HG03025 (cell line): ENCODE results near the gene TGFB2.

Experiments
- ATAC-seq: cut with Tn5 transposase; IDR thresholded peaks from one replicate; pipeline ENCODE4 v1.9.1; 2021; ENCODE audit warnings: mild to moderate bottlenecking, moderate library complexity; ENCODE audit not compliant: unreplicated experiment, low FRiP score

TGFB2 gene

DNA sequence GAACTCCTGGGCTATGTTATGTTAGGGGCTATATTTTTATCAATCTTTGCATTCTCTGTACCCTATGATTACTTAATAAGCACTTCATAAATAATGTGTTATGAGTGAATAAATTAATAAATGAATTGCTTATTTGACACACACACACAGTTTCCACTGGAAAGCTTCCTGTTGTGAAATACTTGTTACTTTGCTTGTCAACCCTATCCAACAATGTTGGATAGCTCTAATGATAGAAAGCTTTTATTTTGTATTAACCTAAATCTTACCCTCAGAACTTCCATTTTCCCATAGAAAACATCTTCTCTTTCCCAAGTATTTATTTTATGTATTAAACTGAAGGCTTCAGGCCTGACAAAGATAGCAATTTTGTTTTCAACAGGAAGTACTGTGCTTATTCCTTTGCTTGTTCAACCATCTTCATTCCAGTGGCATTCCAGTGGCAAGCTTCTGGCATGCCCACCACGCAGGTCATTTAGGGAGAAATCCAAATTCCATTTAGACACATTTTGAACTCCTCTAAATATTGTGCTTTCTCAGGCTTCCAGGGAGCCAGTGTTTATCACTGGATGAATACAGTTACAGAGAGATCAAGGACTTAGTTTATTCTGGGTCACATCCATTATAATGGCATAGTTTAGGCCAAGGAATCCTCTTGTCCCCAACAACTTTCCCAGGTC is 134.4 kb downstream of the TGFB2 start:
- ATAC-seq = no peak

DNA sequence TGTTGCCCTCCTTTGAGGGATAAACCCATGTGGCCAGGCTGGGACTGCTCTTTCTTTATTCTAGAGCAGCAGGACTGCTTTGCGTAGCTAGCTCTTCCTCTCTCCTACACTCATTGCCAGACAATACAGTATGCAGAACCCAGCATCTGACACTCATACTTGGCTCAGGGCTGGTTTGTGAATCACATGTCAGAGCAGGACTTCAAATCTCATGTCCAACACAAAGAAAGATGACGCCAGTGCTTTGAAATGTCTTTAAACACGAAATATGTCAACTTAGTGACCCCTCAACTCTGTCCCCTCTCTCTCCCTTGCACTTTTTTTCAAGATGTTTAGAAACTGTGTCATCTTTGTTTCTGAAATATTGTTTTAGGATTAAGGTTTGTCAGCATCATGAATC is 135.0 kb downstream of the TGFB2 start:
- no peak for ATAC-seq

DNA sequence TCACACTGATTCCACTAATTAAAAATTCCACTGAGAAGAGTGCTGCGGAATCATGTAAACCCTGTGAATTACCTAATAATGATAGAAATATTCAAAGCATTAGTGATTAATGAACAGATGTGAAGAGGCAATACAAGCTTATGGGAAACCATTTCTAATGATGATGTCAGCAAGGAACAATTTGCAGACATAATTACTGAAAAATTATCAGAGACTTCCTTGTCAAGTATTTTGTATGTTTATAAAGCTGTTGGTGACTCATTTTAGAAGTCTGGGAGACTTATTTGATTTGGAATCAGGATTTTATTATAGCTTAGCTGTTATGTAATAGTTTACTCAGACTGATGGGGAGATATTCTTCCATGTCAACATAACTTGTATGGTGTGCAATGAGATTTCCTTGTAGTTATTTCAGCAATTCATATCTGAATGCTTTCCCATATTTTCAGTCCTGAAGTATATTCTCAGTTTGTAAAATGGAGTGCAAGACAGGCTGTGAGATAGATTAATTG is 135.5 kb downstream of the TGFB2 start:
- ATAC-seq = no peak

DNA sequence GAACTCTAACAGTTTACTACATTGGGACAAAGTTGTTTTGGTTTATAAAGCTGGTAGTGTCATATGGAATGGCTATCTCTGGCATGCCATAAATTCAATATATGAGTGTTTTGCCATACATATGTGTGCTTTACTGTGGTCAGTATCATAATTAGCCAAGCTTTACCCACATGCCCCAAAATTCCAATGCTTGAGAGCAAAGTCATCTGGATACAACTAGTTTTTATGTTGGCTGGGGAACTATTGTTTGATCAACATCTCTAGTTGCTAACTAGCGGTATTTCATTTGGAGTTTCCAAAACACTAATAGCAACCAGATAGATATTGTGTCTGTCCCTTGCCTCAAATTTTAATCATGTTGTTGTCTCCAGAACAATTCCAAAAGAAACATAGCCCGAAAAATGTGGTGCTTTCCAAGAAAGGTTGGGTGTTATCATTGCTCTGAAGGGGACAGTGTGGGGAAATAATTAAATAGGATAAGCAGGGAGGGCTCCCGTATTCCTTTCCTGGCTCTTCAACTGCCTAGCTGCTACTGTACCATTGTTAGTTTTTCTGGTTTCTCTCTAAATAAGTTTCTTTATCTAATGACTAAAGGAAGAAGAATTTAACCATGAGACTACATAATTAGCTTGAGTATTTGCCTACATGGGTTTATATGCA is 136.1 kb downstream of the TGFB2 start:
- no peak for ATAC-seq

DNA sequence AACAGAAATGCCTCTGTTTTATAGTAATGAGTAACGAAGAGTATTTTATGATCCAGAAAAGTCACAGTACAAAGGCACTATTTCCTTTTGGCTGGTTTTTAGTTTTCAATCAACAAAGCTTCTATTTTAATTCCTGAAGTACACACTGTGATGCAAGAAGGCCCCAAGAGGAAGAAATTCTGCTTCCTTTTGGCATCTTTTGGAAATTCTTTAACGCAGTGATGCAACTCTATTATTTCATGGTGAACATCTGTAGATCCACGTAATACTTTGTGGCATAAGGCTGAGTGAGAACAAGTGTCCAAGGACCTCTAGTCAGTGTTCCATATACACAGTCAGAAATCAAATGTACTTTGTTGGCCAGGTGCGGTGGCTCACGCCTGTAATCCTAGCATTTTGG is 137.5 kb downstream of the TGFB2 start:
- ATAC-seq = no peak

DNA sequence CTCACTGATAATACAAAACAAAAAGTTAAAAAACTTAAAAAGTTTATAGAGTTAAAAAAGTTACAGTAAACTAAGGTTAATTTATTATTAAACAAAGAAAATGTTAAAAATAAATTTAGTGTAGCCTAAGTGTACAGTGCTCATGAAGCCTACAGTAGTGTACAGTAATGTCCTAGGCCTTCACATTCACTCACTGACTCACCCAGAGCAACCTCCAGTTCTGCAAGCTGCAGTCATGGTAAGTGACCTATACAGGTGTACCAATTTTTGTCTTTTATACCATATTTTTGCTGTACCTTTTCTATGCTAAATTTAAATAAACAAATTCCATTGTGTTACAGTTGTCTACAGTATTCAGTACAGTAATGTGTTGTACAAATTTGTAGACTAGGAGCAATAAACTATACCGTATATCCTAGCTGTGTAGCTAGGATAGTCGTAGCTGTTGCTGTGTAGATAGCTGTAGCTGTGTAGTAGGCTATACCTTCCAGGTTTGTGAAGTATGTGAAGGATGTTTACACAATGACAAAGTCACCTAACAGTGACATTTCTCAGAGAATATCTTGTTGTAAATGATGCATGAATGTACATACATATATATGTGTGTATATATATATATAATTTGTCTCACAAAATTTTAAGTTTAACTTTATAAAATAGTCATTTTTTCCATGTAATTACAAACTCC is 140.2 kb downstream of the TGFB2 start:
- ATAC-seq = no peak

DNA sequence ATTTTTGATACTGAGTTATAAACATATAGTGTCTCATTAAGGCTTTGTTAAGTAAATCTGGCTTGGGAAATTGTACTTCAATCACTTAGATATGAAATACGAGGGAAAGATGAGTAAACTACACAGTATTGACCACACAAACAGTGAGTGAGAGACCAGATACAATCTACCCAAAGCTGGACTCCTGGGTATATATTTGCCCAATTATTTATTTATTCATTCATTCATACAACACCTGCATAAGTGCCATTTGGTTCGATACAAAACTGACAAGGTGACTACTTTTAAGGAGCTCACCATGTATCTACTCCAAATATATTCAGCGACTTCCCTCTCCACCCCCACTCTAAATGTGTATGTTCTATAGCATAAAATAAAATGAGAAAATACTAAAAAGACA is 143.4 kb downstream of the TGFB2 start:
- ATAC-seq = no peak

DNA sequence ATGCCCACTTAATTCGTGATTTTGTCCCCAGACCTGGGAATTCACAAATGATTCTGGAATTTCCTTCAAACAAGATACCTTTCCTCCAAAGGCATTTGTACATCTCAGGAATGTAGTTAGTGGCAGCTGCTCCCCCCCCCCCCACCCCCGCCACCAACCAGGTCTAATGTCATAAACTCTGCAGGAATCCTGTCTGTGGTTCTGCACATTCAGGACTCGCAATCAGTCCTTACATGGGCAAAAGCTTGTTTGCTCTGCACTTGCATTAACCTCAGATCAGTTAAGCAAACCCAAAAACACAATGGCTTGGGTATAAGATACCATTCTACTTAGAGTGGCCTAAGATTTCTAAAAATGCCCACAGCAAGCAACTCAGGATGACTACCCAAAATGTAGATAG is 143.8 kb downstream of the TGFB2 start:
- ATAC-seq = no peak

DNA sequence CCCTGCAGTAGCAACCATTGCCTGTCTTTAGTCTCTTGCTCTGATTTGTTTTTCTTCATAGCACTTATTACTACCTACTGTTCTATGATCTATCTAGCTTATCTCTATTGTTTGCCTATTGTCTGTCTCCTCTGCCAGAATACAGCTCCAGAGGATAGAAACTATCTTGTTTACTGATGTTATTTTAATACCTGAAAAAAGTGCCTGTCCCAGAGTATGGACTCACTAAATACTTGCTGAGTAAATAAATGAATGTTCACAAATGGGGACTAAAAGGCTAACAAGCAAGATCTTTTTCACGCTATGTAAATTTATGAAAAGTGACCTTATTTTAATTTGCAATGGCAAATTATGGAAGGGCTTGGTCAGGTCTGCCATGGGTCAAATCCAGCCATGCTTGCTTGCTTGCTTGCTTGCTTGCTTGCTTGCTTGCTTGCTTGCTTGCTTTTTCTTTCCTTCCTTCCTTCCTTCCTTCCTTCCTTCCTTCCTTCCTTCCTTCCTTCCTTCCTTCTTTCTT is 145.3 kb downstream of the TGFB2 start:
- no peak for ATAC-seq

DNA sequence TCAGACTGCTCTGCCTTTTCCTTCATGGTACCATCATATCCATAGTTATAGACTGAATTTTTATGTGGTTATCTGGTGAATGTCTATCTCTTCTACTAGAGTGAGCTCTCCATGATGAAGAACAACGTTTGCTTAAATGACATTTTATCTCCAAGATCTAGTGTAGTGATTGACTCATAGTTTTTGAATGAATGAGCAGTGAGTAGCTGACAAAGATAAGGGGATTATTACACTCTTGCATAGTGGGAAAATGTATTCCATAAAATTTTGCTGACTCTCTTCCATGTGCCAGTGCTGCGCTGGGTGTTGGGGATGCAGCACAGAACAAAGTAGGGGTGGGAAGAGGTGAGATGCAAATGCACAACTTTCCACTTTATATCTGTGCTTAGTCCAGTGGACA is 147.7 kb downstream of the TGFB2 start:
- no peak for ATAC-seq

DNA sequence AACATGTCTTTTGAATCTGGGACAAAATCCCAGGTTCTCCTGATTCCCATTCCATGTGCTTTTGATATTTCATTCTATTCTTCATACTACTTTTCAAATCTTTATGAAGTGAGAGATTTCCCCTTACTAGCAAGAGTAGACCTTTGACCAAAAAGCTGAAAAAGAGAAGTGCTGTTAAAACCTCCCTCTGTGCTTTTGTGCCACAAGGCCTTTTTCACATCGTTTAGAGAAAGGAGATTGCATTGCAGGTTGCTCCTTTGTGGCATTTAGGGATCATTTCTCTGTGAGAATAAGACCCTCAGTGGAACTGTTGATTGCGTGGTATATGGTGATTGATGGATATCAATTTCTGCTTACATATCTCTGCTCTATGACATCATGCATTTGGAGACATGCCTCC is 148.8 kb downstream of the TGFB2 start:
- ATAC-seq = no peak
